SK-N-SH treated with all-trans-retinoic acid at 6 μM for 48 hours (cell line): Measurements from ENCODE around the gene ZDHHC8.

Experiments used
- ATAC-seq: fragments of 200-7000 bp; cut with Tn5 transposase; 3 replicates; pipeline ENCODE4 v1.9.1; 2020; ENCODE audit warnings: mild to moderate bottlenecking, moderate library complexity
- CREB5 ChIP-seq: fragments of 250-450 bp; sonication (Bioruptor Pico); IDR thresholded peaks from 2 replicates; pipeline ENCODE4 v1.5.1; 2020; ENCODE audit warnings: low read depth, mild to moderate bottlenecking, moderate library complexity
- CSDC2 ChIP-seq: fragments of 250-450 bp; sonication (Bioruptor Pico); IDR thresholded peaks from 2 replicates; pipeline ENCODE4 v1.5.0; 2020; ENCODE audit warnings: mild to moderate bottlenecking, moderate library complexity
- CSRNP3 ChIP-seq: fragments of 250-450 bp; sonication (Bioruptor Pico); IDR thresholded peaks from 2 replicates; pipeline ENCODE4 v1.5.1; 2021; ENCODE audit warnings: mild to moderate bottlenecking, moderate library complexity
- ESRRG ChIP-seq: fragments of 250-450 bp; sonication (Bioruptor Pico); IDR thresholded peaks from 2 replicates; pipeline ENCODE4 v1.6.1; 2021; ENCODE audit warnings: mild to moderate bottlenecking
- GLIS3 ChIP-seq: fragments of 250-450 bp; sonication (Bioruptor Pico); IDR thresholded peaks from 2 replicates; pipeline ENCODE4 v1.5.0; 2020; ENCODE audit warnings: mild to moderate bottlenecking, moderate library complexity
- ISL1 ChIP-seq: fragments of 250-450 bp; sonication (Bioruptor Pico); IDR thresholded peaks from 2 replicates; pipeline ENCODE4 v2.1.2; 2022; ENCODE audit warnings: mild to moderate bottlenecking, moderate library complexity
- PATZ1 ChIP-seq: fragments of 250-450 bp; sonication (Bioruptor Pico); IDR thresholded peaks from 2 replicates; pipeline ENCODE4 v1.8.0; 2020; ENCODE audit warnings: mild to moderate bottlenecking, moderate library complexity, borderline replicate concordance
- POU6F1 ChIP-seq: fragments of 250-450 bp; sonication (Bioruptor Pico); IDR thresholded peaks from 2 replicates; pipeline ENCODE4 v1.8.0; 2021; ENCODE audit warnings: low read depth, mild to moderate bottlenecking, moderate library complexity, borderline replicate concordance
- PPARA ChIP-seq: fragments of 250-450 bp; sonication (Bioruptor Pico); IDR thresholded peaks from 2 replicates; pipeline ENCODE4 v1.5.0; 2020; ENCODE audit warnings: mild to moderate bottlenecking, borderline replicate concordance
- SNAI2 ChIP-seq: fragments of 250-450 bp; sonication (Bioruptor Pico); IDR thresholded peaks from 2 replicates; pipeline ENCODE4 v1.5.0; 2020; ENCODE audit warnings: mild to moderate bottlenecking, moderate library complexity
- TCF4 ChIP-seq: fragments of 250-450 bp; sonication (Bioruptor Pico); IDR thresholded peaks from 2 replicates; pipeline ENCODE4 v1.8.0; 2021; ENCODE audit warnings: mild to moderate bottlenecking, moderate library complexity, borderline replicate concordance
- TOX ChIP-seq: fragments of 250-450 bp; sonication (Bioruptor Pico); IDR thresholded peaks from 2 replicates; pipeline ENCODE4 v1.8.0; 2021; ENCODE audit warnings: mild to moderate bottlenecking, moderate library complexity, borderline replicate concordance
- TSHZ2 ChIP-seq: fragments of 250-450 bp; sonication (Bioruptor Pico); IDR thresholded peaks from 2 replicates; pipeline ENCODE4 v1.5.0; 2020; ENCODE audit warnings: mild to moderate bottlenecking, moderate library complexity
- ZC3H10 ChIP-seq: fragments of 250-450 bp; sonication (Bioruptor Pico); IDR thresholded peaks from 2 replicates; pipeline ENCODE4 v1.5.1; 2021; ENCODE audit warnings: mild to moderate bottlenecking, moderate library complexity
- ZFP30 ChIP-seq: fragments of 450-650 bp; formaldehyde crosslinking; IDR thresholded peaks from 2 replicates; pipeline ENCODE4 v1.5.0; 2022; ENCODE audit warnings: mild to moderate bottlenecking, moderate library complexity
- ZNF565 ChIP-seq: fragments of 450-650 bp; formaldehyde crosslinking; conservative IDR thresholded peaks from 2 replicates; pipeline ENCODE4 v1.5.0; 2020; ENCODE audit warnings: low read depth, mild to moderate bottlenecking, moderate library complexity
- ZNF70 ChIP-seq: fragments of 450-650 bp; formaldehyde crosslinking; IDR thresholded peaks from 2 replicates; pipeline ENCODE4 v1.5.0; 2020; ENCODE audit warnings: mild to moderate bottlenecking, moderate library complexity
- ZNF8 ChIP-seq: fragments of 450-650 bp; formaldehyde crosslinking; IDR thresholded peaks from 2 replicates; pipeline ENCODE4 v1.5.0; 2020; ENCODE audit warnings: mild to moderate bottlenecking, moderate library complexity

ZDHHC8 gene

GRCh38 chr22:20183101-20183500 is 51.5 kb downstream of the ZDHHC8 start (continued):
- no peak for TF ChIP-seq CSRNP3 (CRISPR knock-in tag)
- no peak for TF ChIP-seq ZNF8 (CRISPR knock-in tag)

GRCh38 chr22:20183823-20184222 is 52.2 kb downstream of the ZDHHC8 start:
- no peak for TF ChIP-seq PPARA (CRISPR knock-in tag)
- TF ChIP-seq ISL1 (CRISPR knock-in tag), result no peak
- ATAC-seq, result no peak

GRCh38 chr22:20184501-20185165 is 53.0 kb downstream of the ZDHHC8 start:
- TF ChIP-seq TSHZ2 (no peak), CREB5 (CRISPR knock-in tag) (no peak), PPARA (CRISPR knock-in tag) (no peak), TCF4 (CRISPR knock-in tag) (no peak), PATZ1 (CRISPR knock-in tag) (no peak), ESRRG (CRISPR knock-in tag) (no peak), ZNF70 (CRISPR knock-in tag) (no peak), ZNF8 (CRISPR knock-in tag) (no peak)
- no peak for ATAC-seq

GRCh38 chr22:20185750-20186149 is 54.1 kb downstream of the ZDHHC8 start:
- no peak for ATAC-seq
- TF ChIP-seq TOX (CRISPR knock-in tag) (no peak), SNAI2 (CRISPR knock-in tag) (no peak), ZNF70 (CRISPR knock-in tag) (no peak), CSDC2 (CRISPR knock-in tag) (no peak), CREB5 (CRISPR knock-in tag) (no peak), POU6F1 (CRISPR knock-in tag) (no peak), ZC3H10 (CRISPR knock-in tag) (no peak), ZNF565 (CRISPR knock-in tag) (no peak), TCF4 (CRISPR knock-in tag) (no peak), ZFP30 (no peak), ESRRG (CRISPR knock-in tag) (no peak), CSRNP3 (CRISPR knock-in tag) (no peak), GLIS3 (no peak)
